NCI-H2029 treated with DMSO at 0.1 percent for 48 hours (cell line): ENCODE results near the gene PHLDB1.
"Not testable (repeated sequence)": the region's sequence is repeated elsewhere in the genome, so short reads cannot be mapped to it uniquely, and the experiment has no call there.

ENCODE experiments used
- DNase-seq: peaks from one replicate; lab custom pipeline; 2025; lab: John Stamatoyannopoulos, UW

Gene PHLDB1

GRCh38 chr11:118659314-118659952 lies 52.0 kb downstream of the PHLDB1 start:
- peak; percentile 68 for DNase-seq

GRCh38 chr11:118659953-118660680 lies 52.7 kb downstream of the PHLDB1 start:
- DNase-seq = no peak

GRCh38 chr11:118660681-118661424 lies 53.4 kb downstream of the PHLDB1 start:
- no peak for DNase-seq

- DNase-seq = no peak
Measured at GRCh38 chr11:118661425-118662301, 54.2 kb downstream of the PHLDB1 start.

GRCh38 chr11:118662401-118663271 lies 55.2 kb downstream of the PHLDB1 start:
- DNase-seq = no peak

GRCh38 chr11:118663381-118663780 lies 56.0 kb downstream of the PHLDB1 start:
- DNase-seq = no peak

- DNase-seq = no peak
Measured at GRCh38 chr11:118663902-118664301, 56.5 kb downstream of the PHLDB1 start.

- DNase-seq = no peak
Measured at GRCh38 chr11:118666371-118666770, 59.0 kb downstream of the PHLDB1 start.

GRCh38 chr11:118670063-118670462 lies 62.6 kb downstream of the PHLDB1 start:
- DNase-seq = no peak

- no peak for DNase-seq
Measured at GRCh38 chr11:118671254-118671653, 63.8 kb downstream of the PHLDB1 start.

- DNase-seq = no peak
Measured at GRCh38 chr11:118672846-118673245, 65.4 kb downstream of the PHLDB1 start.

- no peak for DNase-seq
Measured at GRCh38 chr11:118673361-118674081, 66.1 kb downstream of the PHLDB1 start.

GRCh38 chr11:118674082-118674435 lies 66.6 kb downstream of the PHLDB1 start:
- no peak for DNase-seq

- no peak for DNase-seq
Measured at GRCh38 chr11:118677977-118678376, 70.6 kb downstream of the PHLDB1 start.

- DNase-seq = not testable (repeated sequence)
Measured at GRCh38 chr11:118678908-118679307, 71.5 kb downstream of the PHLDB1 start.

GRCh38 chr11:118679483-118679882 lies 72.1 kb downstream of the PHLDB1 start, which contains the start of gene TREH:
Gene TREH (minus strand): TSS chr11:118679650. CDS start chr11:118679627, 23 bp downstream.
- DNase-seq = no peak

GRCh38 chr11:118682372-118682771 lies 75.0 kb downstream of the PHLDB1 start:
- DNase-seq = no peak

- DNase-seq = not testable (repeated sequence)
Measured at GRCh38 chr11:118682939-118683338, 75.5 kb downstream of the PHLDB1 start.

- DNase-seq = no peak
Measured at GRCh38 chr11:118684187-118684586, 76.8 kb downstream of the PHLDB1 start.

GRCh38 chr11:118687906-118688305 lies 80.5 kb downstream of the PHLDB1 start:
- DNase-seq = no peak
